GM12878 (cell line): Measurements from ENCODE around the gene CEP128. TPM values are rescaled to one million over a fixed set of nuclear protein-coding genes. Genes with fewer than 3 reads are reported as not detected.

Experiments used
- ATAC-seq: fragments of 200-7000 bp; cut with Tn5 transposase; 3 replicates; pipeline ENCODE4 v1.9.1; 2020; ENCODE audit warnings: mild to moderate bottlenecking, moderate library complexity
- BruUV-seq: library from RNA; stranded (reverse); fragments of 400-500 nt; replicated peaks from 2 replicates; lab custom pipeline; 2021; lab: Mats Ljungman, UMichigan
- CTCF ChIA-PET: fragments of 300-600 bp; sonication (Branson Sonifier 250); formaldehyde crosslinking; extraction: SDS; loops from one replicate; lab custom pipeline; 2021; ENCODE audit warnings: inconsistent platforms; lab: Yijun Ruan, JAX
- POLR2A ChIA-PET: fragments of 350-600 bp; formaldehyde crosslinking; extraction: SDS; loops from one replicate; lab custom pipeline; 2021; ENCODE audit warnings: inconsistent platforms; lab: Charles Lee
- RAD21 ChIA-PET: fragments of 300-600 bp; sonication (Branson Sonifier 250); formaldehyde crosslinking; loops from one replicate; lab custom pipeline; 2023; ENCODE audit warnings: antibody characterized with exemption; ENCODE audit not compliant: unreplicated experiment; lab: Charles Lee
- SMC1A ChIA-PET: fragments of 300-600 bp; sonication (Branson Sonifier 250); formaldehyde crosslinking; loops from one replicate; lab custom pipeline; 2023; ENCODE audit not compliant: unreplicated experiment, uncharacterized antibody; lab: Charles Lee
- DNase-seq: peaks from one replicate; pipeline ENCODE4 v3.0.0-alpha.2; 2011; ENCODE audit warnings: low read depth, low spot score
- FAIRE-seq: peaks from 3 replicates; lab custom pipeline; 2011; peaks lifted over from hg19 to GRCh38; lab: Jason Lieb, UNC
- H2AFZ ChIP-seq: 2 replicates; pipeline ENCODE4 v1.6.0; 2011; ENCODE audit warnings: low read depth, low read length, control low read depth; ENCODE audit not compliant: control insufficient read depth
- H3K27ac ChIP-seq: 2 replicates; pipeline ENCODE4 v1.5.1; 2011; ENCODE audit warnings: control low read depth; ENCODE audit not compliant: control insufficient read depth, insufficient read depth
- H3K27me3 ChIP-seq, 2 experiments: replicated peaks in 1 of 2; 2 replicates each; pipeline versions ENCODE4 v1.6.0 to v1.6.1; 2011; ENCODE audit warnings: low read length in 1 of 2; ENCODE audit not compliant: control insufficient read depth in 2 of 2, insufficient read depth in 2 of 2
- H3K36me3 ChIP-seq, 2 experiments: 2 replicates each; pipeline ENCODE4 v1.5.1; 2011; ENCODE audit warnings: low read length in 1 of 2; ENCODE audit not compliant: control insufficient read depth in 2 of 2, insufficient read depth in 2 of 2
- H3K4me1 ChIP-seq: 2 replicates; pipeline ENCODE4 v1.6.1; 2011; ENCODE audit warnings: mild to moderate bottlenecking, low read length, moderate library complexity, mixed read lengths; ENCODE audit not compliant: control insufficient read depth, insufficient read depth
- H3K4me2 ChIP-seq: 2 replicates; pipeline ENCODE4 v1.6.0; 2011; ENCODE audit warnings: control low read depth; ENCODE audit not compliant: control insufficient read depth, insufficient read depth
- H3K4me3 ChIP-seq: fragments of 200-600 bp; sonication (generic); 2 replicates; pipeline ENCODE4 v1.5.1; 2016
- H3K79me2 ChIP-seq: 2 replicates; pipeline ENCODE4 v1.6.0; 2011; ENCODE audit warnings: low read length; ENCODE audit not compliant: control insufficient read depth, insufficient read depth
- H3K9ac ChIP-seq: 2 replicates; pipeline ENCODE4 v1.8.0; 2011; ENCODE audit warnings: low read length, control low read depth, mixed read lengths; ENCODE audit not compliant: control insufficient read depth, insufficient read depth
- H3K9me3 ChIP-seq: replicated peaks from 3 replicates; pipeline ENCODE4 v1.5.1; 2011; ENCODE audit warnings: mild to moderate bottlenecking, low read length; ENCODE audit not compliant: control insufficient read depth, insufficient read depth
- H4K20me1 ChIP-seq: 2 replicates; pipeline ENCODE4 v1.6.0; 2011; ENCODE audit not compliant: control insufficient read depth, insufficient read depth
- DPF2 ChIP-seq: fragments of 450-650 bp; IDR thresholded peaks from 2 replicates; pipeline ENCODE4 v1.6.1; 2017; ENCODE audit warnings: mild to moderate bottlenecking
- IKZF2 ChIP-seq, 2 experiments: fragments of 450-650 bp; IDR thresholded peaks; 2 replicates each; pipeline ENCODE4 v1.6.1; 2017; ENCODE audit warnings: mild to moderate bottlenecking in 2 of 2, moderate library complexity in 2 of 2
- IRF4 ChIP-seq: IDR thresholded peaks from 2 replicates; pipeline ENCODE4 v1.6.1; 2011; ENCODE audit warnings: low read depth, low read length
- MEF2B ChIP-seq: fragments of 450-650 bp; IDR thresholded peaks from 2 replicates; pipeline ENCODE4 v1.6.1; 2018; ENCODE audit warnings: mild to moderate bottlenecking, moderate library complexity; ENCODE audit not compliant: partially characterized antibody, poor library complexity, severe bottlenecking
- MTA2 ChIP-seq: fragments of 450-650 bp; IDR thresholded peaks from 2 replicates; pipeline ENCODE4 v1.6.1; 2016; ENCODE audit warnings: low read depth, mild to moderate bottlenecking, moderate library complexity
- NFIC ChIP-seq: IDR thresholded peaks from 2 replicates; pipeline ENCODE4 v1.6.1; 2012; ENCODE audit warnings: low read depth, mild to moderate bottlenecking, inconsistent platforms, low read length, moderate library complexity
- SPI1 ChIP-seq: IDR thresholded peaks from 2 replicates; pipeline ENCODE4 v1.6.1; 2011; ENCODE audit warnings: low read depth, mild to moderate bottlenecking, low read length, moderate library complexity, borderline replicate concordance; ENCODE audit not compliant: insufficient read depth
- WGBS: methylation state at CpG from one replicate; pipeline ENCODE4 v1.1.6; 2016; ENCODE audit warnings: low lambda C conversion rate; ENCODE audit not compliant: insufficient replicate concordance, insufficient coverage; ENCODE audit errors: missing lambda C conversion rate; 5-methylcytosine and 5-hydroxymethylcytosine counted together
- in situ Hi-C: fragments of 300-500 bp; cut with MboI; formaldehyde crosslinking; loops from 9 replicates; pipeline ENCODE4 v1.14.3; 2018; ENCODE audit warnings: mixed read lengths
- intact Hi-C: fragments of 100-400 bp; cut with micrococcal nuclease; formaldehyde crosslinking; loops from one replicate; pipeline ENCODE4 v1.14.2; 2022; ENCODE audit not compliant: unreplicated experiment
- polyA plus RNA-seq, 11 experiments: library from polyadenylated mRNA; depleted of rRNA in 4 of 11; unstranded in 6 of 11; stranded (reverse) in 5 of 11; fragments of >200 nt; fragmentation: Nextera tagmentation in 4 of 11; fragmentation: Illumina TruSeq in 1 of 11; extraction: Ambion mirVana in 4 of 11; extraction: Trizol in 1 of 11; gene quantifications; 1 replicate in 1 of 11; 2 replicates in 10 of 11; pipeline versions ENCODE4 v1.2.1 to v1.2.3, GENCODE V29; 2011 to 2016; ENCODE audit warnings: inconsistent platforms in 2 of 11, missing spikeins in 2 of 11, low read depth in 1 of 11
- total RNA-seq, 4 experiments: library from RNA; depleted of rRNA in 3 of 4; stranded (reverse); fragments of >200 nt in 3 of 4; fragmentation: Illumina TruSeq in 1 of 4; extraction: Trizol in 1 of 4; gene quantifications; 2 replicates each; pipeline versions ENCODE4 v1.2.1 to v1.2.3, GENCODE V29; 2013 to 2021
- TF ChIP-seq, protein P1 (sequence below): fragments of 450-650 bp; IDR thresholded peaks from 2 replicates; pipeline ENCODE4 v1.6.1; 2016; ENCODE audit warnings: mild to moderate bottlenecking

CEP128 gene
- total and polyA plus RNA-seq, 10 of the 15 experiments (the other 5 are each of a cell fraction or from before 2014, with no cell fraction given): 1.1 to 6.7 (median 3.4) TPM

DNA sequence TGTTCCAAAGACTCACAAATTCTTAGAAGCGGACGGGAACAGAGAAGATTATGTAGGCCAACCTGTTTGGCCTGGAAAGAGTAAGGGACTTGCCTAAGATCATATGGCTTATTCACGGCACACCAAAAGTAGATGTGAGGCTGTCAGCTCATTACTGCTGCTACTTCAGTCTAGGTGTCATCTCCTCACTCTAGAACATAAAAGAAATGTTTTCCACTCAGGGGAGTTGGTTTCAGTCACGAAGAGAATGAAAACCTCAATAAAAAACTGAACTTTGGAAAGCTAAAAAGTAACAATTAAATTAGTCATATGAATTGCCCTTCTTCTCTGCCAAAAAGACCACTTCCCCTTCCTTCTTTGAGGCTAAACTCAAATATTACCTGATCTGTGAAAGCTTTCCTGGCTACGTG, 658 bp upstream of the CEP128 start:
- Histone ChIP-seq H3K9ac (peak overlapping the region; percentile 74), H4K20me1 (no peaks in the 10 kb centered on the region), H3K36me3 (no peaks in the 10 kb centered on the region), H3K9me3 (no peaks in the 10 kb centered on the region), H2AFZ (peak overlapping the region; percentile 98), H3K79me2 (no peaks in the 10 kb centered on the region), H3K4me3 (peak overlapping the region; percentile 60), H3K4me1 (no peaks in the 10 kb centered on the region), H3K27ac (peak overlapping the region; percentile 78), H3K4me2 (peak overlapping the region; percentile 91), H3K27me3 (no peaks in the 10 kb centered on the region)
- intact Hi-C loops: loop anchor here (5.0 kb wide), 1 partner anchor 275 kb away; no protein-coding TSS in a partner anchor
- peak; percentile 52 for ATAC-seq
- TF ChIP-seq MEF2B: no peak
- 0 out of 2 replicates have a peak, but pooled peaks have one; percentile 31 for TF ChIP-seq DPF2
- TF ChIP-seq, protein P1, sequence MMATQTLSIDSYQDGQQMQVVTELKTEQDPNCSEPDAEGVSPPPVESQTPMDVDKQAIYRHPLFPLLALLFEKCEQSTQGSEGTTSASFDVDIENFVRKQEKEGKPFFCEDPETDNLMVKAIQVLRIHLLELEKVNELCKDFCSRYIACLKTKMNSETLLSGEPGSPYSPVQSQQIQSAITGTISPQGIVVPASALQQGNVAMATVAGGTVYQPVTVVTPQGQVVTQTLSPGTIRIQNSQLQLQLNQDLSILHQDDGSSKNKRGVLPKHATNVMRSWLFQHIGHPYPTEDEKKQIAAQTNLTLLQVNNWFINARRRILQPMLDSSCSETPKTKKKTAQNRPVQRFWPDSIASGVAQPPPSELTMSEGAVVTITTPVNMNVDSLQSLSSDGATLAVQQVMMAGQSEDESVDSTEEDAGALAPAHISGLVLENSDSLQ: peak; percentile 23; the same call in 1 of the 2 replicates
- TF ChIP-seq MTA2: peak; percentile 49; the same call in 1 of the 2 replicates
- TF ChIP-seq IKZF2 (IDR thresholded peaks at IDR 0.05): peak in 1 of 2 experiments; percentile 25; a peak in 1 of 4 replicates
- no peak for TF ChIP-seq IRF4
- peak; percentile 22; the same call in 1 of the 2 replicates for TF ChIP-seq NFIC
- TF ChIP-seq SPI1: peak; percentile 77
- ChIA-PET POLR2A (interaction anchor here (0.6 to 1.7 kb wide), 3 partner anchors 11 to 320 kb away, joined by 3 to 9 read pairs (median 5); partner anchors contain the start of gene GTF2A1), SMC1A (interaction anchor here (0.9 to 3.5 kb wide), 8 partner anchors 11 to 522 kb away, joined by 3 to 30 read pairs (median 4); no protein-coding TSS in a partner anchor), CTCF (interaction anchor here (0.6 to 1.7 kb wide), 6 partner anchors 11 to 522 kb away, joined by 3 to 8 read pairs (median 4); no protein-coding TSS in a partner anchor), RAD21 (interaction anchor here (0.9 to 1.8 kb wide), 5 partner anchors 11 to 228 kb away, joined by 3 to 7 read pairs (median 4); no protein-coding TSS in a partner anchor)
- DNase-seq: no peak
- FAIRE-seq: no peak
- BruUV-seq: no TSS peak
- in situ Hi-C loops: no loop called here
- WGBS: 2% methylated on average over 5 of the region's 5 CpGs
